DND-41 (cell line): ENCODE data around the gene ZIC4.

Experiments used
- EZH2 ChIP-seq: IDR thresholded peaks from 3 replicates; pipeline ENCODE4 v1.6.1; 2012; ENCODE audit warnings: borderline replicate concordance, low read depth, mild to moderate bottlenecking, moderate library complexity, low read length, inconsistent platforms; ENCODE audit not compliant: severe bottlenecking
- TF ChIP-seq, protein P1 (sequence below): IDR thresholded peaks from 2 replicates; pipeline ENCODE4 v1.5.1; 2012; ENCODE audit warnings: borderline replicate concordance, low read length, moderate library complexity, mild to moderate bottlenecking; ENCODE audit not compliant: poor library complexity, severe bottlenecking; ENCODE audit errors: extremely low read depth

DNA sequence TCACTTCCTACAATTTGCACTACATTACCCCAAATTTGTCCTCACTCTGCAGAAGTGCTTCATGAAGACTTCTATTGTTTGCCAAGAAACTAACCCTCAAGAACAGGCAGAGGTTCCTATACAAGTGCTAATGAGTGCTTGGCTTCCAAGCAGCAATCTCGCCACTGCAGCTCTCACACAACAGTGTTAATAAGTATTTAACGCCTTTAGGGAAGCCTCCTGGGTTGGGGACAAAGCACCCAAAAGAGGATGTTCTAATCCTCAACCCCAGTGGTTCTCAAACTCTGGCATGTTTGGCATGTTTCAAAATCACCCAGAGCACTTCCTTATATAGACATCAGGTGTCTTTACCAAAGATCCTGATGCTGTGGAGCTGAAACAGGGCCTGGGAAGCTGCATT lies 64.6 kb downstream of the ZIC4 start:
- TF ChIP-seq, protein P1, sequence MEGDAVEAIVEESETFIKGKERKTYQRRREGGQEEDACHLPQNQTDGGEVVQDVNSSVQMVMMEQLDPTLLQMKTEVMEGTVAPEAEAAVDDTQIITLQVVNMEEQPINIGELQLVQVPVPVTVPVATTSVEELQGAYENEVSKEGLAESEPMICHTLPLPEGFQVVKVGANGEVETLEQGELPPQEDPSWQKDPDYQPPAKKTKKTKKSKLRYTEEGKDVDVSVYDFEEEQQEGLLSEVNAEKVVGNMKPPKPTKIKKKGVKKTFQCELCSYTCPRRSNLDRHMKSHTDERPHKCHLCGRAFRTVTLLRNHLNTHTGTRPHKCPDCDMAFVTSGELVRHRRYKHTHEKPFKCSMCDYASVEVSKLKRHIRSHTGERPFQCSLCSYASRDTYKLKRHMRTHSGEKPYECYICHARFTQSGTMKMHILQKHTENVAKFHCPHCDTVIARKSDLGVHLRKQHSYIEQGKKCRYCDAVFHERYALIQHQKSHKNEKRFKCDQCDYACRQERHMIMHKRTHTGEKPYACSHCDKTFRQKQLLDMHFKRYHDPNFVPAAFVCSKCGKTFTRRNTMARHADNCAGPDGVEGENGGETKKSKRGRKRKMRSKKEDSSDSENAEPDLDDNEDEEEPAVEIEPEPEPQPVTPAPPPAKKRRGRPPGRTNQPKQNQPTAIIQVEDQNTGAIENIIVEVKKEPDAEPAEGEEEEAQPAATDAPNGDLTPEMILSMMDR: no peak
- no peak for TF ChIP-seq EZH2
